AG04450 (cell line): ENCODE results near the gene AUTS2. TPM values are rescaled to one million over a fixed set of nuclear protein-coding genes. Genes with fewer than 3 reads are reported as not detected.

ENCODE experiments used
- CTCF ChIA-PET: fragments of 300-600, 350-600 bp; formaldehyde crosslinking; extraction: SDS; loops from one replicate; lab custom pipeline; 2022; ENCODE audit warnings: antibody characterized with exemption, inconsistent platforms; lab: Charles Lee
- POLR2A ChIA-PET: fragments of 350-600 bp; formaldehyde crosslinking; extraction: SDS; loops from one replicate; lab custom pipeline; 2021; ENCODE audit warnings: antibody characterized with exemption, inconsistent platforms; lab: Yijun Ruan, JAX
- DNase-seq: peaks from one replicate; pipeline ENCODE4 v3.0.0-alpha.2; 2011; ENCODE audit warnings: low read depth, low spot score
- H3K27ac ChIP-seq: one replicate; pipeline ENCODE4 v1.5.1; 2012; ENCODE audit warnings: low read depth, low read length, control low read depth
- H3K27me3 ChIP-seq: one replicate; pipeline ENCODE4 v1.6.0; 2012; ENCODE audit warnings: low read length; ENCODE audit not compliant: control insufficient read depth, insufficient read depth
- H3K4me3 ChIP-seq: 2 replicates; pipeline ENCODE4 v1.5.1; 2011; ENCODE audit warnings: mild to moderate bottlenecking, low read depth, low read length, control low read depth
- H3K9me3 ChIP-seq: 2 replicates; pipeline ENCODE4 v1.5.1; 2012; ENCODE audit warnings: low read length; ENCODE audit not compliant: control insufficient read depth, insufficient read depth
- CTCF ChIP-seq: IDR thresholded peaks from 2 replicates; pipeline ENCODE4 v1.5.1; 2011; ENCODE audit warnings: low read depth, low read length, control low read depth, inconsistent platforms
- polyA plus RNA-seq: library from polyadenylated mRNA; depleted of rRNA; stranded (reverse); fragments of >200 nt; gene quantifications from 2 replicates; pipeline ENCODE4 v1.2.3, GENCODE V29; 2011

Gene AUTS2
- polyA plus RNA-seq, 1 experiment, result 1.5 TPM

GRCh38 chr7:70387217-70387616 is 788.9 kb downstream of the AUTS2 start:
- CTCF ChIA-PET, result no interaction called here
- no peak for DNase-seq
- POLR2A ChIA-PET, result no interaction called here
- TF ChIP-seq CTCF, result no peak
- Histone ChIP-seq H3K9me3 (no peaks in the 10 kb centered on the region), H3K27me3 (no peaks in the 10 kb centered on the region), H3K27ac (no peak overlapping the region), H3K4me3 (no peak overlapping the region)

GRCh38 chr7:70389531-70390151 is 791.4 kb downstream of the AUTS2 start:
- CTCF ChIA-PET, result no interaction called here
- Histone ChIP-seq H3K27me3 (no peaks in the 10 kb centered on the region), H3K27ac (no peak overlapping the region), H3K9me3 (no peaks in the 10 kb centered on the region), H3K4me3 (no peak overlapping the region)
- DNase-seq, result no peak
- TF ChIP-seq CTCF, result no peak
- POLR2A ChIA-PET, result no interaction called here

- POLR2A ChIA-PET, result no interaction called here
- Histone ChIP-seq H3K4me3 (no peak overlapping the region), H3K27me3 (no peaks in the 10 kb centered on the region), H3K27ac (no peak overlapping the region), H3K9me3 (no peaks in the 10 kb centered on the region)
- no peak for DNase-seq
- no peak for TF ChIP-seq CTCF
- CTCF ChIA-PET, result no interaction called here
Observed at GRCh38 chr7:70390251-70390650, 792.0 kb downstream of the AUTS2 start.

GRCh38 chr7:70392256-70392876 is 794.1 kb downstream of the AUTS2 start:
- H3K9me3 ChIP-seq, result no peaks in the 10 kb centered on the region
- no peak overlapping the region for H3K4me3 ChIP-seq
- no peak overlapping the region for H3K27ac ChIP-seq
- POLR2A ChIA-PET, result no interaction called here
- H3K27me3 ChIP-seq, result no peaks in the 10 kb centered on the region
- no peak for TF ChIP-seq CTCF
- no peak for DNase-seq
- CTCF ChIA-PET, result no interaction called here

- Histone ChIP-seq H3K4me3 (no peak overlapping the region), H3K9me3 (no peaks in the 10 kb centered on the region), H3K27me3 (no peaks in the 10 kb centered on the region), H3K27ac (no peak overlapping the region)
- ChIA-PET POLR2A (no interaction called here), CTCF (no interaction called here)
- DNase-seq, result no peak
- no peak for TF ChIP-seq CTCF
Observed at GRCh38 chr7:70392877-70393435, 794.7 kb downstream of the AUTS2 start.
